Activated CD4-positive, alpha-beta memory T cell treated with anti-CD3 and anti-CD28 coated beads, Interleukin-2, amount 10 ng/mL, durations not matched to agents 7 days and 5 days (primary cell): ENCODE results near the gene DST. TPM values are rescaled to one million over a fixed set of nuclear protein-coding genes. Genes with fewer than 3 reads are reported as not detected.

Experiments
- CTCF ChIA-PET: fragments of 350-600 bp; sonication (Branson Sonifier 250); formaldehyde crosslinking; loops from one replicate; lab custom pipeline; 2021; ENCODE audit warnings: antibody characterized with exemption, inconsistent platforms; lab: Charles Lee
- POLR2A ChIA-PET: fragments of 350-600 bp; sonication (Branson Sonifier 250); formaldehyde crosslinking; loops from one replicate; lab custom pipeline; 2021; ENCODE audit warnings: antibody characterized with exemption; lab: Charles Lee
- DNase-seq: peaks from one replicate; pipeline ENCODE4 v3.0.0-alpha.2; 2020
- H3K27ac Mint-ChIP-seq: one replicate; pipeline ENCODE4 v1.8.0; 2021; ENCODE audit warnings: mild to moderate bottlenecking, mixed read lengths
- H3K27me3 Mint-ChIP-seq: one replicate; pipeline ENCODE4 v1.8.0; 2021; ENCODE audit warnings: mixed read lengths
- H3K36me3 Mint-ChIP-seq: one replicate; pipeline ENCODE4 v1.8.0; 2021; ENCODE audit warnings: low read depth, mixed read lengths
- H3K4me1 Mint-ChIP-seq: one replicate; pipeline ENCODE4 v1.8.0; 2021; ENCODE audit warnings: mixed read lengths
- H3K4me3 Mint-ChIP-seq: one replicate; pipeline ENCODE4 v1.8.0; 2021; ENCODE audit warnings: mild to moderate bottlenecking, mixed read lengths
- H3K9me3 Mint-ChIP-seq: one replicate; pipeline ENCODE4 v1.8.0; 2021; ENCODE audit warnings: mixed read lengths
- total RNA-seq, 2 experiments: library from RNA; stranded (reverse); gene quantifications; one replicate each; pipeline ENCODE4 v1.2.3, GENCODE V29; 2021

The DST gene
- total RNA-seq, 2 experiments from 2014 or later: 5.4 to 5.5 TPM

- ChIA-PET CTCF (no interaction called here), POLR2A (no interaction called here)
- H3K27me3 Mint-ChIP-seq: no peaks in the 10 kb centered on the region
- H3K27ac Mint-ChIP-seq: no peak overlapping the region
- DNase-seq: no peak
- H3K9me3 Mint-ChIP-seq: no peaks in the 10 kb centered on the region
- H3K4me1 Mint-ChIP-seq: peaks cover 11% of the 10 kb centered on the region
- H3K36me3 Mint-ChIP-seq: no peaks in the 10 kb centered on the region
- H3K4me3 Mint-ChIP-seq: no peak overlapping the region
These were observed 14.7 kb upstream of the DST start for GRCh38 chr6:56657354-56657753.

- POLR2A ChIA-PET: no interaction called here
- no peak overlapping the region for H3K4me3 Mint-ChIP-seq
- H3K9me3 Mint-ChIP-seq: no peaks in the 10 kb centered on the region
- peaks cover 11% of the 10 kb centered on the region for H3K4me1 Mint-ChIP-seq
- CTCF ChIA-PET: no interaction called here
- H3K27ac Mint-ChIP-seq: no peak overlapping the region
- no peaks in the 10 kb centered on the region for H3K36me3 Mint-ChIP-seq
- DNase-seq: no peak
- H3K27me3 Mint-ChIP-seq: peaks cover 2% of the 10 kb centered on the region
These were observed 13.8 kb upstream of the DST start for GRCh38 chr6:56656466-56656865.

GRCh38 chr6:56655996-56656395 is 13.3 kb upstream of the DST start:
- Mint-ChIP-seq H3K36me3 (no peaks in the 10 kb centered on the region), H3K9me3 (no peaks in the 10 kb centered on the region), H3K27me3 (peaks cover 2% of the 10 kb centered on the region), H3K4me3 (no peak overlapping the region), H3K27ac (no peak overlapping the region), H3K4me1 (peaks cover 11% of the 10 kb centered on the region)
- no peak for DNase-seq
- CTCF ChIA-PET: no interaction called here
- POLR2A ChIA-PET: no interaction called here

- H3K4me3 Mint-ChIP-seq: no peak overlapping the region
- H3K9me3 Mint-ChIP-seq: no peaks in the 10 kb centered on the region
- CTCF ChIA-PET: no interaction called here
- peaks cover 11% of the 10 kb centered on the region for H3K4me1 Mint-ChIP-seq
- H3K27ac Mint-ChIP-seq: no peak overlapping the region
- H3K36me3 Mint-ChIP-seq: no peaks in the 10 kb centered on the region
- no peak for DNase-seq
- H3K27me3 Mint-ChIP-seq: peaks cover 2% of the 10 kb centered on the region
- POLR2A ChIA-PET: no interaction called here
These were observed 12.6 kb upstream of the DST start for GRCh38 chr6:56655249-56655648.

- no peaks in the 10 kb centered on the region for H3K9me3 Mint-ChIP-seq
- H3K27me3 Mint-ChIP-seq: peaks cover 2% of the 10 kb centered on the region
- ChIA-PET POLR2A (no interaction called here), CTCF (no interaction called here)
- H3K27ac Mint-ChIP-seq: no peak overlapping the region
- H3K36me3 Mint-ChIP-seq: no peaks in the 10 kb centered on the region
- DNase-seq: no peak
- H3K4me1 Mint-ChIP-seq: no peaks in the 10 kb centered on the region
- no peak overlapping the region for H3K4me3 Mint-ChIP-seq
These were observed 10.3 kb upstream of the DST start for GRCh38 chr6:56652994-56653393.

- ChIA-PET POLR2A (no interaction called here), CTCF (no interaction called here)
- Mint-ChIP-seq H3K27ac (no peak overlapping the region), H3K36me3 (no peaks in the 10 kb centered on the region), H3K4me1 (no peaks in the 10 kb centered on the region), H3K9me3 (no peaks in the 10 kb centered on the region), H3K4me3 (no peak overlapping the region), H3K27me3 (peaks cover 2% of the 10 kb centered on the region)
- no peak for DNase-seq
These were observed 9.5 kb upstream of the DST start for GRCh38 chr6:56652231-56652630.

GRCh38 chr6:56650191-56650590 is 7.5 kb upstream of the DST start:
- Mint-ChIP-seq H3K4me1 (no peaks in the 10 kb centered on the region), H3K9me3 (no peaks in the 10 kb centered on the region), H3K4me3 (no peak overlapping the region), H3K36me3 (no peaks in the 10 kb centered on the region), H3K27ac (no peak overlapping the region), H3K27me3 (peaks cover 2% of the 10 kb centered on the region)
- CTCF ChIA-PET: interaction anchor here (0.7 kb wide), 1 partner anchor 48 kb away, joined by 4 read pairs; no protein-coding TSS in a partner anchor
- no peak for DNase-seq
- POLR2A ChIA-PET: no interaction called here

GRCh38 chr6:56649782-56650181 is 7.1 kb upstream of the DST start:
- CTCF ChIA-PET: interaction anchor here (0.7 kb wide), 1 partner anchor 48 kb away, joined by 4 read pairs; no protein-coding TSS in a partner anchor
- POLR2A ChIA-PET: no interaction called here
- Mint-ChIP-seq H3K27me3 (peaks cover 2% of the 10 kb centered on the region), H3K9me3 (no peaks in the 10 kb centered on the region), H3K4me3 (no peak overlapping the region), H3K4me1 (no peaks in the 10 kb centered on the region), H3K27ac (no peak overlapping the region), H3K36me3 (no peaks in the 10 kb centered on the region)
- no peak for DNase-seq

GRCh38 chr6:56649053-56649769 is 6.5 kb upstream of the DST start:
- no peaks in the 10 kb centered on the region for H3K9me3 Mint-ChIP-seq
- peaks cover 2% of the 10 kb centered on the region for H3K27me3 Mint-ChIP-seq
- ChIA-PET CTCF (interaction anchor here (0.7 to 1.0 kb wide), 2 partner anchors 20 to 49 kb away, joined by 4 read pairs; no protein-coding TSS in a partner anchor), POLR2A (no interaction called here)
- H3K4me3 Mint-ChIP-seq: no peak overlapping the region
- no peak for DNase-seq
- H3K4me1 Mint-ChIP-seq: no peaks in the 10 kb centered on the region
- no peaks in the 10 kb centered on the region for H3K36me3 Mint-ChIP-seq
- no peak overlapping the region for H3K27ac Mint-ChIP-seq

- CTCF ChIA-PET: interaction anchor here (0.6 kb wide), 1 partner anchor 1314 kb away, joined by 3 read pairs; no protein-coding TSS in a partner anchor
- H3K4me3 Mint-ChIP-seq: no peak overlapping the region
- no peak for DNase-seq
- H3K27ac Mint-ChIP-seq: no peak overlapping the region
- no peaks in the 10 kb centered on the region for H3K4me1 Mint-ChIP-seq
- POLR2A ChIA-PET: no interaction called here
- peaks cover 6% of the 10 kb centered on the region for H3K27me3 Mint-ChIP-seq
- no peaks in the 10 kb centered on the region for H3K9me3 Mint-ChIP-seq
- H3K36me3 Mint-ChIP-seq: no peaks in the 10 kb centered on the region
These were observed 4.6 kb upstream of the DST start for GRCh38 chr6:56647172-56647762.

- ChIA-PET POLR2A (interaction anchor here (1.0 kb wide), 1 partner anchor 15 kb away, joined by 3 read pairs; no protein-coding TSS in a partner anchor), CTCF (no interaction called here)
- no peaks in the 10 kb centered on the region for H3K36me3 Mint-ChIP-seq
- peaks cover 4% of the 10 kb centered on the region for H3K27me3 Mint-ChIP-seq
- DNase-seq: no peak
- no peak overlapping the region for H3K27ac Mint-ChIP-seq
- H3K9me3 Mint-ChIP-seq: no peaks in the 10 kb centered on the region
- no peak overlapping the region for H3K4me3 Mint-ChIP-seq
- H3K4me1 Mint-ChIP-seq: no peaks in the 10 kb centered on the region
These were observed 1.7 kb upstream of the DST start for GRCh38 chr6:56644366-56644765.

GRCh38 chr6:56643379-56644089 is 845 bp upstream of the DST start:
- CTCF ChIA-PET: no interaction called here
- no peak for DNase-seq
- Mint-ChIP-seq H3K4me3 (no peak overlapping the region), H3K27ac (no peak overlapping the region), H3K9me3 (no peaks in the 10 kb centered on the region), H3K36me3 (no peaks in the 10 kb centered on the region), H3K27me3 (peaks cover 4% of the 10 kb centered on the region), H3K4me1 (no peaks in the 10 kb centered on the region)
- POLR2A ChIA-PET: interaction anchor here (0.6 to 1.0 kb wide), 2 partner anchors 15 to 258 kb away, joined by 3 read pairs; no protein-coding TSS in a partner anchor

- H3K36me3 Mint-ChIP-seq: no peaks in the 10 kb centered on the region
- POLR2A ChIA-PET: no interaction called here
- peaks cover 4% of the 10 kb centered on the region for H3K27me3 Mint-ChIP-seq
- no peaks in the 10 kb centered on the region for H3K4me1 Mint-ChIP-seq
- CTCF ChIA-PET: no interaction called here
- no peaks in the 10 kb centered on the region for H3K9me3 Mint-ChIP-seq
- DNase-seq: no peak
- no peak overlapping the region for H3K27ac Mint-ChIP-seq
- H3K4me3 Mint-ChIP-seq: no peak overlapping the region
These were observed 2.3 kb downstream of the DST start for GRCh38 chr6:56640374-56640773.
